HCT116 (cell line): Measurements from ENCODE around the gene SEC16B. TPM values are rescaled to one million over a fixed set of nuclear protein-coding genes. Genes with fewer than 3 reads are reported as not detected.

Experiments used
- ATAC-seq: fragments of 200-7000 bp; cut with Tn5 transposase; 2 replicates; pipeline ENCODE4 v1.9.1; 2020; ENCODE audit warnings: mild to moderate bottlenecking, moderate library complexity
- BruUV-seq: library from RNA; stranded (reverse); fragments of 400-500 nt; replicated peaks from 2 replicates; lab custom pipeline; 2021; lab: Mats Ljungman, UMichigan
- CTCF ChIA-PET: fragments of 300-600 bp; sonication (Branson Sonifier 250); formaldehyde crosslinking; loops from one replicate; lab custom pipeline; 2021; ENCODE audit warnings: antibody characterized with exemption; lab: Charles Lee
- POLR2A ChIA-PET: fragments of 300-600, 350-600 bp; sonication (Branson Sonifier 250); formaldehyde crosslinking; loops from one replicate; lab custom pipeline; 2021; ENCODE audit warnings: antibody characterized with exemption; lab: Charles Lee
- RAD21 ChIA-PET, 2 experiments: fragments of 300-600 bp; sonication (Branson Sonifier 250); formaldehyde crosslinking; loops; one replicate each; lab custom pipeline; 2023; ENCODE audit warnings: low total read pairs in 2 of 2; ENCODE audit not compliant: uncharacterized antibody in 2 of 2, unreplicated experiment in 2 of 2, low non-redundant PET in 1 of 2; lab: Charles Lee
- DNase-seq: peaks from one replicate; pipeline ENCODE4 v3.0.0-alpha.2; 2010; ENCODE audit warnings: low read depth, low spot score
- H2AFZ ChIP-seq: fragments of 200-600 bp; shearing (Covaris generic), sonication (generic); 2 replicates; pipeline ENCODE4 v1.6.1; 2017; ENCODE audit warnings: low read depth, mixed run types, mixed read lengths, antibody characterized with exemption, low read length; ENCODE audit not compliant: poor library complexity, severe bottlenecking
- H3K27ac ChIP-seq: 2 replicates; pipeline ENCODE4 v1.5.1; 2012; ENCODE audit warnings: low read depth, low read length
- H3K27me3 ChIP-seq: fragments of 200-600 bp; sonication (generic); 2 replicates; pipeline ENCODE4 v1.6.1; 2016; ENCODE audit warnings: mixed run types, low read length, mixed read lengths; ENCODE audit not compliant: insufficient read depth
- H3K36me3 ChIP-seq, 2 experiments: fragments of 200-500 bp in 1 of 2; fragments of 200-600 bp in 1 of 2; sonication (Bioruptor generic) in 1 of 2; sonication (generic) in 1 of 2; 2 replicates each; pipeline versions ENCODE4 v1.5.1 to v1.6.1; 2014 to 2016; ENCODE audit warnings: low read length in 2 of 2, inconsistent platforms in 1 of 2, mixed read lengths in 1 of 2, mixed run types in 1 of 2; ENCODE audit not compliant: insufficient read depth in 2 of 2, control insufficient read depth in 1 of 2
- H3K4me1 ChIP-seq, 2 experiments: fragments of 200-600 bp in 1 of 2; sonication (generic) in 1 of 2; 2 replicates each; pipeline versions ENCODE4 v1.5.1 to v1.6.1; 2012 to 2017; ENCODE audit warnings: low read length in 2 of 2, inconsistent platforms in 1 of 2, mild to moderate bottlenecking in 1 of 2, mixed read lengths in 1 of 2, mixed run types in 1 of 2, moderate library complexity in 1 of 2; ENCODE audit not compliant: insufficient read depth in 2 of 2, control insufficient read depth in 1 of 2
- H3K4me2 ChIP-seq: fragments of 200-600 bp; sonication (generic); 2 replicates; pipeline ENCODE4 v1.6.1; 2017; ENCODE audit warnings: mixed run types, low read length, mixed read lengths
- H3K4me3 ChIP-seq, 2 experiments: fragments of 200-600 bp in 1 of 2; sonication (generic) in 1 of 2; replicated peaks in 1 of 2; 2 replicates each; pipeline ENCODE4 v1.5.1; 2011 to 2016; ENCODE audit warnings: low read length in 2 of 2, control low read depth in 1 of 2, low read depth in 1 of 2, mild to moderate bottlenecking in 1 of 2, mixed read lengths in 1 of 2, mixed run types in 1 of 2
- H3K79me2 ChIP-seq: fragments of 200-600 bp; sonication (generic); 2 replicates; pipeline ENCODE4 v1.6.1; 2017; ENCODE audit warnings: mild to moderate bottlenecking, mixed run types, low read length, moderate library complexity, mixed read lengths; ENCODE audit not compliant: insufficient read depth
- H3K9ac ChIP-seq: fragments of 200-600 bp; sonication (generic); 2 replicates; pipeline ENCODE4 v1.6.1; 2016; ENCODE audit warnings: low read length, mixed read lengths
- H3K9me2 ChIP-seq: fragments of 200-600 bp; sonication (generic), shearing (Covaris generic); 2 replicates; pipeline ENCODE4 v1.6.1; 2017; ENCODE audit warnings: mixed run types, mild to moderate bottlenecking, moderate library complexity; ENCODE audit not compliant: insufficient read depth
- H3K9me3 ChIP-seq, 2 experiments: fragments of 200-500 bp in 1 of 2; fragments of 200-600 bp in 1 of 2; sonication (Bioruptor generic) in 1 of 2; sonication (generic) in 1 of 2; 2 replicates each; pipeline ENCODE4 v1.6.1; 2014 to 2017; ENCODE audit warnings: low read length in 2 of 2, mixed read lengths in 2 of 2, inconsistent platforms in 1 of 2, low read depth in 1 of 2, mild to moderate bottlenecking in 1 of 2, mixed run types in 1 of 2, moderate library complexity in 1 of 2; ENCODE audit not compliant: control insufficient read depth in 1 of 2, insufficient read depth in 1 of 2
- H4K20me1 ChIP-seq: fragments of 200-600 bp; sonication (generic), shearing (Covaris generic); 2 replicates; pipeline ENCODE4 v1.6.1; 2017; ENCODE audit warnings: mixed run types, mild to moderate bottlenecking, moderate library complexity; ENCODE audit not compliant: insufficient read depth
- CBX3 ChIP-seq: IDR thresholded peaks from 2 replicates; pipeline ENCODE4 v1.6.1; 2012; ENCODE audit warnings: low read depth
- EZH2phosphoT487 ChIP-seq: fragments of 200-600 bp; IDR thresholded peaks from 2 replicates; pipeline ENCODE4 v1.6.1; 2018; ENCODE audit warnings: antibody characterized with exemption, borderline replicate concordance
- POLR2AphosphoS5 ChIP-seq: IDR thresholded peaks from 2 replicates; pipeline ENCODE4 v1.6.1; 2011; ENCODE audit warnings: mild to moderate bottlenecking, low read depth, low read length, moderate library complexity
- RAD21 ChIP-seq: IDR thresholded peaks from 2 replicates; pipeline ENCODE4 v1.6.1; 2012; ENCODE audit warnings: low read depth, mild to moderate bottlenecking
- SRF ChIP-seq: IDR thresholded peaks from 2 replicates; pipeline ENCODE4 v1.6.1; 2012; ENCODE audit warnings: low read depth
- intact Hi-C: fragments of 100-400 bp; cut with micrococcal nuclease; formaldehyde crosslinking; loops from 2 replicates; pipeline ENCODE4 v1.10.0; 2022
- total RNA-seq: library from RNA; stranded (reverse); gene quantifications from one replicate; pipeline ENCODE4 v1.2.1, GENCODE V29; 2021; ENCODE audit not compliant: unreplicated experiment

Gene SEC16B
- total RNA-seq, 1 experiment from 2014 or later = 1.2 TPM

GRCh38 chr1:177897281-177897997 lies 72.4 kb downstream of the SEC16B start:
- Histone ChIP-seq H3K4me3 (no peak overlapping the region), H3K4me1 (no peaks in the 10 kb centered on the region), H3K9me2 (no peaks in the 10 kb centered on the region), H2AFZ (no peak overlapping the region), H3K4me2 (no peak overlapping the region), H3K36me3 (no peaks in the 10 kb centered on the region), H3K9ac (no peak overlapping the region), H3K9me3 (no peaks in the 10 kb centered on the region), H3K27me3 (peaks cover 39% of the 10 kb centered on the region), H3K27ac (no peak overlapping the region), H3K79me2 (no peaks in the 10 kb centered on the region), H4K20me1 (no peaks in the 10 kb centered on the region)
- RAD21 ChIA-PET = no interaction called here
- ATAC-seq (no peak), DNase-seq (no peak)
- intact Hi-C loops = no loop called here
- BruUV-seq = no TSS peak
- POLR2A ChIA-PET = no interaction called here
- no peak for TF ChIP-seq RAD21
- no peak for TF ChIP-seq SRF
- TF ChIP-seq CBX3 = no peak
- no peak for TF ChIP-seq POLR2AphosphoS5
- no peak for TF ChIP-seq EZH2phosphoT487
- CTCF ChIA-PET = no interaction called here

Other genes with a start within 250 kb of the SEC16B start
- 11.7 TPM for gene RASAL2, start 124.0 kb upstream of the SEC16B start, total RNA-seq